ENCODE data around the gene LSS.
A peak's percentile ranks its signal among the peaks of the same experiment; 100 is the strongest.

Gene LSS

GRCh38 chr21:46182548-46183336 lies 45.8 kb downstream of the LSS start:
- TF ChIP-seq MYC (IDR thresholded peaks at IDR 0.05; ENCODE audit: low read depth, low read length), result no peak
- no peak for TF ChIP-seq POLR2A (IDR thresholded peaks at IDR 0.05; ENCODE audit: extremely low read depth, insufficient read length)
- TF ChIP-seq MAX (IDR thresholded peaks at IDR 0.05; ENCODE audit: low read depth, low read length), result no peak
- no peak for TF ChIP-seq CTCF (IDR thresholded peaks at IDR 0.05; ENCODE audit: low read depth, low read length)

GRCh38 chr21:46181953-46182547 lies 46.5 kb downstream of the LSS start:
- no peak overlapping the region for H3K4me3 ChIP-seq (ENCODE audit: low read depth, low read length)
- TF ChIP-seq CTCF (IDR thresholded peaks at IDR 0.05; ENCODE audit: low read depth, low read length) (no peak), POLR2A (IDR thresholded peaks at IDR 0.05; ENCODE audit: extremely low read depth, insufficient read length) (no peak), MAX (IDR thresholded peaks at IDR 0.05; ENCODE audit: low read depth, low read length) (no peak), MYC (IDR thresholded peaks at IDR 0.05; ENCODE audit: low read depth, low read length) (no peak)
- no peak for DNase-seq (ENCODE audit: low read depth)

More at GRCh38 chr21:46182548-46183336, 45.8 kb downstream of the LSS start:
- no peak overlapping the region for H3K4me3 ChIP-seq (ENCODE audit: low read depth, low read length)
- DNase-seq (ENCODE audit: low read depth), result no peak

- no peak for DNase-seq (ENCODE audit: low read depth)
- TF ChIP-seq MYC (IDR thresholded peaks at IDR 0.05; ENCODE audit: low read depth, low read length), result no peak
- no peak for TF ChIP-seq MAX (IDR thresholded peaks at IDR 0.05; ENCODE audit: low read depth, low read length)
- TF ChIP-seq CTCF (IDR thresholded peaks at IDR 0.05; ENCODE audit: low read depth, low read length), result no peak
- TF ChIP-seq POLR2A (IDR thresholded peaks at IDR 0.05; ENCODE audit: extremely low read depth, insufficient read length), result no peak
- H3K4me3 ChIP-seq (ENCODE audit: low read depth, low read length), result no peak overlapping the region
These were observed 47.1 kb downstream of the LSS start for GRCh38 chr21:46181436-46181835.

GRCh38 chr21:46180778-46181391 lies 47.7 kb downstream of the LSS start:
- TF ChIP-seq POLR2A (IDR thresholded peaks at IDR 0.05; ENCODE audit: extremely low read depth, insufficient read length) (no peak), MYC (IDR thresholded peaks at IDR 0.05; ENCODE audit: low read depth, low read length) (no peak), MAX (IDR thresholded peaks at IDR 0.05; ENCODE audit: low read depth, low read length) (no peak), CTCF (IDR thresholded peaks at IDR 0.05; ENCODE audit: low read depth, low read length) (no peak)
- H3K4me3 ChIP-seq (ENCODE audit: low read depth, low read length), result no peak overlapping the region
- DNase-seq (ENCODE audit: low read depth), result no peak

- H3K4me3 ChIP-seq (ENCODE audit: low read depth, low read length), result no peak overlapping the region
- TF ChIP-seq CTCF (IDR thresholded peaks at IDR 0.05; ENCODE audit: low read depth, low read length) (no peak), MAX (IDR thresholded peaks at IDR 0.05; ENCODE audit: low read depth, low read length) (peak; percentile 94), MYC (IDR thresholded peaks at IDR 0.05; ENCODE audit: low read depth, low read length) (peak; percentile 45; the same call in 1 of the 2 replicates), POLR2A (IDR thresholded peaks at IDR 0.05; ENCODE audit: extremely low read depth, insufficient read length) (no peak)
- peak; percentile 72 for DNase-seq (ENCODE audit: low read depth)
These were observed 48.4 kb downstream of the LSS start for GRCh38 chr21:46180079-46180722.

Measured in NB4 (cell line).